Duodenal mucosa (tissue), 2 donors: ENCODE measurements around the gene MARCHF4.

Experiments used
- H3K27ac ChIP-seq: one replicate; pipeline ENCODE4 v1.7.0; 2013; ENCODE audit warnings: low read depth, low read length
- H3K27me3 ChIP-seq, 2 donors: one replicate each; pipeline ENCODE4 v1.7.0; 2013; ENCODE audit warnings: low read length in 2 of 2, control low read depth in 1 of 2; ENCODE audit not compliant: insufficient read depth in 2 of 2, control insufficient read depth in 1 of 2
- H3K36me3 ChIP-seq, 2 donors: one replicate each; pipeline ENCODE4 v1.7.0; 2013; ENCODE audit warnings: low read length in 2 of 2, control low read depth in 1 of 2; ENCODE audit not compliant: insufficient read depth in 2 of 2, control insufficient read depth in 1 of 2
- H3K4me1 ChIP-seq, 2 donors: one replicate each; pipeline ENCODE4 v1.7.0; 2013; ENCODE audit warnings: low read length in 2 of 2, control low read depth in 1 of 2; ENCODE audit not compliant: insufficient read depth in 2 of 2, control insufficient read depth in 1 of 2
- H3K4me3 ChIP-seq, 2 donors: one replicate each; pipeline ENCODE4 v1.7.0; 2013; ENCODE audit warnings: low read length in 2 of 2, low read depth in 1 of 2
- H3K9ac ChIP-seq, 2 donors: one replicate each; pipeline ENCODE4 v1.7.0; 2013; ENCODE audit warnings: low read length in 2 of 2, low read depth in 1 of 2
- H3K9me3 ChIP-seq, 2 donors: one replicate each; pipeline ENCODE4 v1.7.0; 2013; ENCODE audit warnings: low read length in 2 of 2, control low read depth in 1 of 2; ENCODE audit not compliant: control insufficient read depth in 1 of 2

Gene MARCHF4

GRCh38 chr2:216351172-216351925, 20.9 kb downstream of the MARCHF4 start:
- H3K27ac ChIP-seq = no peak overlapping the region
- H3K4me1 ChIP-seq = peaks cover 0 to 8% of the 10 kb centered on the region in 2 donors
- no peaks in the 10 kb centered on the region for H3K27me3 ChIP-seq
- H3K9ac ChIP-seq = no peak overlapping the region
- H3K4me3 ChIP-seq = no peak overlapping the region
- no peaks in the 10 kb centered on the region for H3K36me3 ChIP-seq
- no peaks in the 10 kb centered on the region for H3K9me3 ChIP-seq

DNA sequence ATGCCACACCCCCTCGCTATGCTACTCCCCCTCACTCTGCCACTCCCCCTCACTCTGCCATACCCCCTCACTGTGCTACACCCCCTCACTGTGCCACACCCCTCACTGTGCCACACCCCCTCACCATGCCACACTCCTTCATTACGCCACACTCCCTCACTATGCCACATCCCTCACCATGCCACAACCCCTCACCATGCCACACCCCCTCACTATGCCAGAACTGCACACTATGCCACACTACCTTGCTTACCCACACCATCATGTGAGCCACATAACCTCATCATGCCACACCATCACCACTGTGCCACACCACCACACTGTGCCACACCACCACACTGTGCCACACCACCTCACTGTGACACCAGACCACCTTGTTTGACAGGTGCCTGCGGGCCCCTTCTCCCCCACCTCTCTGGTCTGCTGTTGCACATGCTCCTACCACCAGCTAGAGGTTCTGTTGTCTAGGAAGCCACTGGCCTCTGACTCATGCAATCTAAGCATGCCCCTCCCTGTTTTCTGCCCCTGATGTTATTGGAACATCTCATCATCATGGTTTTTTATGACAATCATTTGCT, 22.0 kb downstream of the MARCHF4 start:
- no peaks in the 10 kb centered on the region for H3K9me3 ChIP-seq
- no peaks in the 10 kb centered on the region for H3K27me3 ChIP-seq
- H3K27ac ChIP-seq = no peak overlapping the region

GRCh38 chr2:216349366-216349765, 22.9 kb downstream of the MARCHF4 start:
- Histone ChIP-seq H3K27me3 (no peaks in the 10 kb centered on the region), H3K4me1 (peaks cover 0 to 8% of the 10 kb centered on the region in 2 donors), H3K27ac (no peak overlapping the region), H3K9ac (no peak overlapping the region), H3K4me3 (no peak overlapping the region), H3K36me3 (no peaks in the 10 kb centered on the region), H3K9me3 (no peaks in the 10 kb centered on the region)

More for the DNA sequence above, 22.0 kb downstream of the MARCHF4 start:
- no peak overlapping the region for H3K4me3 ChIP-seq
- no peaks in the 10 kb centered on the region for H3K36me3 ChIP-seq
- no peak overlapping the region for H3K9ac ChIP-seq
- H3K4me1 ChIP-seq = peaks cover 0 to 8% of the 10 kb centered on the region in 2 donors

- no peak overlapping the region for H3K27ac ChIP-seq
- H3K4me3 ChIP-seq = no peak overlapping the region
- H3K4me1 ChIP-seq = peaks cover 0 to 8% of the 10 kb centered on the region in 2 donors
- H3K36me3 ChIP-seq = no peaks in the 10 kb centered on the region
- H3K9ac ChIP-seq = no peak overlapping the region
- no peaks in the 10 kb centered on the region for H3K27me3 ChIP-seq
- H3K9me3 ChIP-seq = no peaks in the 10 kb centered on the region
Measured at GRCh38 chr2:216348756-216349308, 23.5 kb downstream of the MARCHF4 start.

GRCh38 chr2:216346781-216347180, 25.5 kb downstream of the MARCHF4 start:
- no peaks in the 10 kb centered on the region for H3K9me3 ChIP-seq

GRCh38 chr2:216345846-216346245, 26.4 kb downstream of the MARCHF4 start:
- Histone ChIP-seq H3K4me3 (no peak overlapping the region), H3K9me3 (no peaks in the 10 kb centered on the region), H3K9ac (no peak overlapping the region), H3K27me3 (no peaks in the 10 kb centered on the region), H3K27ac (no peak overlapping the region), H3K36me3 (no peaks in the 10 kb centered on the region), H3K4me1 (peaks cover 0 to 8% of the 10 kb centered on the region in 2 donors)

More at GRCh38 chr2:216346781-216347180, 25.5 kb downstream of the MARCHF4 start:
- Histone ChIP-seq H3K4me1 (peaks cover 0 to 8% of the 10 kb centered on the region in 2 donors), H3K4me3 (no peak overlapping the region), H3K27ac (no peak overlapping the region), H3K36me3 (no peaks in the 10 kb centered on the region), H3K9ac (no peak overlapping the region), H3K27me3 (no peaks in the 10 kb centered on the region)

GRCh38 chr2:216344950-216345300, 27.4 kb downstream of the MARCHF4 start:
- no peak overlapping the region for H3K27ac ChIP-seq
- no peak overlapping the region for H3K4me3 ChIP-seq
- H3K9me3 ChIP-seq = no peaks in the 10 kb centered on the region
- H3K9ac ChIP-seq = no peak overlapping the region
- no peaks in the 10 kb centered on the region for H3K36me3 ChIP-seq
- no peaks in the 10 kb centered on the region for H3K27me3 ChIP-seq
- H3K4me1 ChIP-seq = peaks cover 0 to 2% of the 10 kb centered on the region in 2 donors

GRCh38 chr2:216344206-216344949, 27.9 kb downstream of the MARCHF4 start:
- no peaks in the 10 kb centered on the region for H3K9me3 ChIP-seq
- H3K4me3 ChIP-seq = no peak overlapping the region
- H3K27ac ChIP-seq = no peak overlapping the region
- H3K36me3 ChIP-seq = no peaks in the 10 kb centered on the region
- H3K9ac ChIP-seq = no peak overlapping the region
- H3K27me3 ChIP-seq = no peaks in the 10 kb centered on the region
- H3K4me1 ChIP-seq = no peaks in the 10 kb centered on the region

GRCh38 chr2:216343221-216343980, 28.9 kb downstream of the MARCHF4 start:
- no peak overlapping the region for H3K27ac ChIP-seq
- H3K9ac ChIP-seq = no peak overlapping the region
- no peaks in the 10 kb centered on the region for H3K4me1 ChIP-seq
- H3K36me3 ChIP-seq = no peaks in the 10 kb centered on the region
- no peaks in the 10 kb centered on the region for H3K27me3 ChIP-seq
- no peak overlapping the region for H3K4me3 ChIP-seq
- H3K9me3 ChIP-seq = no peaks in the 10 kb centered on the region
